Panc1 (cell line): Measurements from ENCODE around the gene RETREG1. TPM values are rescaled to one million over a fixed set of nuclear protein-coding genes. Genes with fewer than 3 reads are reported as not detected.

Experiments used
- ATAC-seq: fragments of 200-7000 bp; cut with Tn5 transposase; 2 replicates; pipeline ENCODE4 v1.9.1; 2020; ENCODE audit warnings: mild to moderate bottlenecking, moderate library complexity
- BruUV-seq: library from RNA; stranded (reverse); fragments of 400-500 nt; replicated peaks from 2 replicates; lab custom pipeline; 2021; lab: Mats Ljungman, UMichigan
- CTCF ChIA-PET: fragments of 300-600 bp; sonication (Branson Sonifier 250); formaldehyde crosslinking; loops from one replicate; lab custom pipeline; 2022; ENCODE audit warnings: antibody characterized with exemption; lab: Charles Lee
- POLR2A ChIA-PET: fragments of 300-600 bp; sonication (Branson Sonifier 250); formaldehyde crosslinking; loops from one replicate; lab custom pipeline; 2022; ENCODE audit warnings: antibody characterized with exemption; lab: Charles Lee
- DNase-seq: peaks from one replicate; pipeline ENCODE4 v3.0.0-alpha.2; 2010; ENCODE audit warnings: low read depth, low spot score
- H3K27ac ChIP-seq: 2 replicates; pipeline ENCODE4 v1.5.1; 2011; ENCODE audit warnings: mild to moderate bottlenecking, low read length, inconsistent platforms
- H3K27me3 ChIP-seq: fragments of 200-500 bp; sonication (Bioruptor generic); 2 replicates; pipeline ENCODE4 v1.6.0; 2014; ENCODE audit warnings: low read length, inconsistent platforms; ENCODE audit not compliant: control insufficient read depth, insufficient read depth
- H3K36me3 ChIP-seq: fragments of 200-500 bp; sonication (Bioruptor generic); 2 replicates; pipeline ENCODE4 v1.5.1; 2014; ENCODE audit warnings: inconsistent platforms, mild to moderate bottlenecking, low read length, moderate library complexity; ENCODE audit not compliant: control insufficient read depth, insufficient read depth
- H3K4me1 ChIP-seq: 2 replicates; pipeline ENCODE4 v1.5.1; 2011; ENCODE audit warnings: inconsistent platforms, mild to moderate bottlenecking, low read length, moderate library complexity; ENCODE audit not compliant: control insufficient read depth, insufficient read depth
- H3K4me3 ChIP-seq, 2 experiments: 2 replicates each; pipeline ENCODE4 v1.5.1; 2011 to 2012; ENCODE audit warnings: low read depth in 2 of 2, low read length in 2 of 2, mild to moderate bottlenecking in 2 of 2, inconsistent platforms in 1 of 2, moderate library complexity in 1 of 2
- H3K9me3 ChIP-seq: fragments of 200-500 bp; sonication (Bioruptor generic); 2 replicates; pipeline ENCODE4 v1.5.1; 2014; ENCODE audit warnings: low read depth, mild to moderate bottlenecking, inconsistent platforms, low read length, moderate library complexity; ENCODE audit not compliant: control insufficient read depth, insufficient read depth
- CTCF ChIP-seq: fragments of 450-650 bp; IDR thresholded peaks from 2 replicates; pipeline ENCODE4 v1.5.1; 2017; ENCODE audit warnings: mild to moderate bottlenecking
- POLR2AphosphoS5 ChIP-seq: IDR thresholded peaks from 2 replicates; pipeline ENCODE4 v1.6.1; 2012; ENCODE audit warnings: mild to moderate bottlenecking, low read depth, low read length, moderate library complexity
- REST ChIP-seq, 2 experiments: IDR thresholded peaks; 2 replicates each; pipeline ENCODE4 v1.6.1; 2011 to 2012; ENCODE audit warnings: low read depth in 2 of 2, control low read depth in 1 of 2, low read length in 1 of 2, mild to moderate bottlenecking in 1 of 2, moderate library complexity in 1 of 2; ENCODE audit not compliant: insufficient read depth in 1 of 2
- SIN3A ChIP-seq: IDR thresholded peaks from 2 replicates; pipeline ENCODE4 v1.6.1; 2012; ENCODE audit warnings: low read depth, mild to moderate bottlenecking, low read length, moderate library complexity, borderline replicate concordance; ENCODE audit not compliant: insufficient read depth
- TCF7L2 ChIP-seq: IDR thresholded peaks from 2 replicates; pipeline ENCODE4 v1.6.1; 2011; ENCODE audit warnings: mild to moderate bottlenecking, low read depth, low read length, inconsistent platforms
- in situ Hi-C: cut with HindIII; loops from 2 replicates; pipeline ENCODE4 v1.10.0; 2016; ENCODE audit warnings: low sequenced_read_pairs, low pct_unique_long_range_greater_than_20kb
- intact Hi-C: fragments of 100-400 bp; cut with micrococcal nuclease; formaldehyde crosslinking; loops from one replicate; pipeline ENCODE4 v1.10.0; 2022; ENCODE audit not compliant: unreplicated experiment
- total RNA-seq: library from RNA; stranded (reverse); gene quantifications from one replicate; pipeline ENCODE4 v1.2.1, GENCODE V29; 2021; ENCODE audit not compliant: unreplicated experiment

RETREG1 gene
- total RNA-seq, 1 experiment from 2014 or later: 0.74 TPM

- in situ Hi-C loops (no loop called here), intact Hi-C loops (no loop called here)
- no peak overlapping the region for H3K4me3 ChIP-seq
- no TSS peak for BruUV-seq
- H3K27ac ChIP-seq: no peak overlapping the region
- POLR2A ChIA-PET: no interaction called here
- ATAC-seq (no peak), DNase-seq (no peak)
- CTCF ChIA-PET: no interaction called here
- TF ChIP-seq CTCF: no peak
- no peak for TF ChIP-seq TCF7L2
- H3K36me3 ChIP-seq: no peaks in the 10 kb centered on the region
- no peaks in the 10 kb centered on the region for H3K9me3 ChIP-seq
- H3K27me3 ChIP-seq: 0 out of 2 replicates have a peak, but pooled peaks cover 3% of the 10 kb centered on the region
- no peaks in the 10 kb centered on the region for H3K4me1 ChIP-seq
Measured at GRCh38 chr5:16510098-16510497, 106.7 kb downstream of the RETREG1 start.

GRCh38 chr5:16508730-16509531 lies 107.9 kb downstream of the RETREG1 start:
- in situ Hi-C loops (no loop called here), intact Hi-C loops (no loop called here)
- DNase-seq (no peak), ATAC-seq (no peak)
- Histone ChIP-seq H3K27me3 (0 out of 2 replicates have a peak, but pooled peaks cover 3% of the 10 kb centered on the region), H3K4me3 (no peak overlapping the region), H3K4me1 (no peaks in the 10 kb centered on the region), H3K9me3 (no peaks in the 10 kb centered on the region), H3K27ac (no peak overlapping the region), H3K36me3 (no peaks in the 10 kb centered on the region)
- CTCF ChIA-PET: no interaction called here
- TF ChIP-seq CTCF (no peak), REST (IDR thresholded peaks at IDR 0.05; ENCODE audit: insufficient read depth in 1 of 2, low read depth in 2 of 2, low read length in 1 of 2) (no peak), POLR2AphosphoS5 (no peak), SIN3A (no peak), TCF7L2 (no peak)
- BruUV-seq: no TSS peak
- POLR2A ChIA-PET: no interaction called here
